WTC11 (cell line): ENCODE data around the gene CDH13. TPM values are rescaled to one million over a fixed set of nuclear protein-coding genes. Genes with fewer than 3 reads are reported as not detected.

Source experiments
- ATAC-seq: fragments of 200-7000 bp; cut with Tn5 transposase; 2 replicates; pipeline ENCODE4 v1.10.0; 2021; ENCODE audit warnings: mild to moderate bottlenecking, moderate library complexity
- CTCF ChIA-PET: fragments of 300-600 bp; sonication (Branson Sonifier 250); formaldehyde crosslinking; loops from one replicate; lab custom pipeline; 2021; ENCODE audit warnings: antibody characterized with exemption; lab: Charles Lee
- POLR2A ChIA-PET: fragments of 350-600 bp; sonication (Branson Sonifier 250); formaldehyde crosslinking; loops from one replicate; lab custom pipeline; 2021; ENCODE audit warnings: antibody characterized with exemption; lab: Charles Lee
- DNase-seq: peaks from one replicate; pipeline ENCODE4 v3.0.0; 2021; ENCODE audit warnings: low spot score
- H3K27ac Mint-ChIP-seq: 2 replicates; pipeline ENCODE4 v1.8.0; 2021; ENCODE audit warnings: mixed read lengths
- H3K27me3 Mint-ChIP-seq: 2 replicates; pipeline ENCODE4 v1.8.0; 2021; ENCODE audit warnings: low read depth, mild to moderate bottlenecking, moderate library complexity, mixed read lengths
- H3K36me3 Mint-ChIP-seq: 2 replicates; pipeline ENCODE4 v1.8.0; 2021; ENCODE audit warnings: mixed read lengths
- H3K4me1 Mint-ChIP-seq: 2 replicates; pipeline ENCODE4 v1.8.0; 2022; ENCODE audit warnings: mixed read lengths
- H3K4me3 Mint-ChIP-seq: 2 replicates; pipeline ENCODE4 v1.8.0; 2021; ENCODE audit warnings: mild to moderate bottlenecking, moderate library complexity, mixed read lengths
- H3K9me3 Mint-ChIP-seq: 2 replicates; pipeline ENCODE4 v1.8.0; 2021; ENCODE audit warnings: mixed read lengths
- AFF4 ChIP-seq: sonication (generic); formaldehyde crosslinking; IDR thresholded peaks from 2 replicates; pipeline ENCODE4 v1.8.1; 2023; ENCODE audit warnings: mild to moderate bottlenecking, missing genetic modification reagents, borderline replicate concordance
- CTCF ChIP-seq: fragments of 200-600 bp; IDR thresholded peaks from 2 replicates; pipeline ENCODE4 v1.8.0; 2022; ENCODE audit warnings: antibody characterized with exemption
- ERG ChIP-seq: fragments of 250-450 bp; sonication (Bioruptor Pico); IDR thresholded peaks from 2 replicates; pipeline ENCODE4 v1.8.0; 2021; ENCODE audit warnings: mild to moderate bottlenecking
- GABPB1 ChIP-seq: sonication (generic); formaldehyde crosslinking; IDR thresholded peaks from 2 replicates; pipeline ENCODE4 v1.8.1; 2023; ENCODE audit warnings: mild to moderate bottlenecking, missing genetic modification reagents
- IRF2 ChIP-seq: sonication (generic); formaldehyde crosslinking; IDR thresholded peaks from 2 replicates; pipeline ENCODE4 v1.8.0; 2022; ENCODE audit warnings: low read depth, missing genetic modification reagents, borderline replicate concordance
- MXD4 ChIP-seq: fragments of 250-450 bp; sonication (Bioruptor Pico); IDR thresholded peaks from 2 replicates; pipeline ENCODE4 v1.8.0; 2021; ENCODE audit warnings: mild to moderate bottlenecking, moderate library complexity, borderline replicate concordance
- MYBL2 ChIP-seq: sonication (generic); formaldehyde crosslinking; IDR thresholded peaks from 2 replicates; pipeline ENCODE4 v1.8.1; 2023; ENCODE audit warnings: mild to moderate bottlenecking, moderate library complexity, missing genetic modification reagents
- PRDM15 ChIP-seq: sonication (generic); formaldehyde crosslinking; IDR thresholded peaks from 2 replicates; pipeline ENCODE4 v1.8.0; 2022; ENCODE audit warnings: missing genetic modification reagents
- TEAD1 ChIP-seq: sonication (generic); formaldehyde crosslinking; IDR thresholded peaks from 2 replicates; pipeline ENCODE4 v1.8.0; 2022; ENCODE audit warnings: mild to moderate bottlenecking, missing genetic modification reagents
- TEAD4 ChIP-seq: sonication (generic); formaldehyde crosslinking; IDR thresholded peaks from 2 replicates; pipeline ENCODE4 v1.8.0; 2022; ENCODE audit warnings: mild to moderate bottlenecking, missing genetic modification reagents
- ZNF138 ChIP-seq: sonication (generic); formaldehyde crosslinking; conservative IDR thresholded peaks from 2 replicates; pipeline ENCODE4 v1.8.1; 2022; ENCODE audit warnings: mild to moderate bottlenecking, moderate library complexity, missing genetic modification reagents
- ZNF423 ChIP-seq: fragments of 250-450 bp; sonication (Bioruptor Pico); IDR thresholded peaks from 2 replicates; pipeline ENCODE4 v2.1.2; 2022; ENCODE audit warnings: mild to moderate bottlenecking, moderate library complexity
- ZNF671 ChIP-seq: fragments of 250-450 bp; sonication (Bioruptor Pico); IDR thresholded peaks from 2 replicates; pipeline ENCODE4 v1.8.0; 2021; ENCODE audit warnings: mild to moderate bottlenecking
- total RNA-seq: library from RNA; stranded (reverse); gene quantifications from 3 replicates; pipeline ENCODE4 v1.2.3, GENCODE V29; 2021

The CDH13 gene
- total RNA-seq, 1 experiment from 2014 or later: 0.81 TPM

- no peak overlapping the region for H3K4me3 Mint-ChIP-seq
Measured at GRCh38 chr16:83116274-83116892, 489.6 kb downstream of the CDH13 start.

More at GRCh38 chr16:83116274-83116892, 489.6 kb downstream of the CDH13 start:
- no peaks in the 10 kb centered on the region for H3K9me3 Mint-ChIP-seq
- POLR2A ChIA-PET: no interaction called here
- H3K27me3 Mint-ChIP-seq: no peaks in the 10 kb centered on the region; the same call in 1 of the 2 replicates
- CTCF ChIA-PET: interaction anchor here (1.0 to 3.8 kb wide), 3 partner anchors 97 to 477 kb away, joined by 3 to 60 read pairs (median 3); no protein-coding TSS in a partner anchor
- H3K36me3 Mint-ChIP-seq: no peaks in the 10 kb centered on the region
- H3K27ac Mint-ChIP-seq: no peak overlapping the region
- no peak for TF ChIP-seq ZNF671
- no peak for TF ChIP-seq ERG
- TF ChIP-seq TEAD4: no peak
- TF ChIP-seq ZNF138 (CRISPR knock-in tag): no peak
- no peak for TF ChIP-seq IRF2 (CRISPR knock-in tag)
- no peak for TF ChIP-seq ZNF423 (CRISPR knock-in tag)
- no peak for TF ChIP-seq MXD4 (CRISPR knock-in tag)
- TF ChIP-seq MYBL2 (CRISPR knock-in tag): no peak
- no peak for TF ChIP-seq PRDM15
- TF ChIP-seq AFF4 (CRISPR knock-in tag): no peak
- TF ChIP-seq TEAD1 (CRISPR knock-in tag): no peak
- no peak for TF ChIP-seq GABPB1 (CRISPR knock-in tag)
- no peak for TF ChIP-seq CTCF
- DNase-seq: peak; percentile 39
- peak; percentile 27; the same call in 1 of the 2 replicates for ATAC-seq
- H3K4me1 Mint-ChIP-seq: peaks cover 28% of the 10 kb centered on the region
